ENCODE data around the gene C2.
"Not testable (repeated sequence)": the region's sequence is repeated elsewhere in the genome, so short reads cannot be mapped to it uniquely, and the experiment has no call there.

C2 gene

GRCh38 chr6:31969712-31970603 is 42.4 kb downstream of the C2 start:
- intact Hi-C loops (cut with DNase I) = no loop called here
- no peak for DNase-seq

GRCh38 chr6:31970604-31971271 is 43.2 kb downstream of the C2 start:
- intact Hi-C loops (cut with DNase I) = no loop called here
- peak in 7 of 42 donors; percentile 8 to 39 (median 26) for DNase-seq

DNA sequence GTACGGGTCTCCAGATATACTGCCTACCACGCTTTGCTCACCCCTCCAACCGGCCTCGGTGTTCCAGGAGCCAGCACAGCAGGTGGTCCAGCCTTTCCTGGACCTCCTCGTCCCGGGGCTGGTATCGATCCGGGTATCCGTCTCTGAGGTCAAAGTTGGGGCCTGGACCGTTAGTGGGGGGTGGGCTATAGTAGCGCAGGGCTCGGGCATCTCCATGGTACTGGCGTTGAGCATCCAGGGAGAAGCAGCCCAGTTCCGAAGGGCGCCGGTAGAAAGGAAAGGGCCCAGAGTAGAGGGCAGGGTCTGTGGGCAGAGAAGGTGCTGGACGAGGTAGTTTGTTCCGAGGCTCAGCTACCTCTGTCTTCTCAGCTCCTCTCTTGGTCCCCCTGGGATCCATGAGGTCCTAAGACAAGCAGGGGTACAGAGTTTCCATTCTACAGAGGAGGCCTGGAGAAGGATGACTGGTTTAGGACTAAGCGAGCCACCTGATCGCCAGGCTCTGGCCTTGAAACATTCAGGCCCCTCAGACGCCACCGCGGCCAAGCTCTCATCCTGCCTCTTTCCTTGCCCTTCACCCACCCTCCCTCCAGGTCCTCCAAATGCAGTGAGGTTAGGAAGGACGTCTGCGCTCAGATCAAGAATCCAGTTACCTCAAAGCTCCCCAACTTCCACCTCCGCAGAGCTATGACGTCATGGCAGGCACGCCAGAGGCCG is 43.9 kb downstream of the C2 start:
- intact Hi-C loops (cut with DNase I) = no loop called here
- DNase-seq = peak in 1 of 42 donors; percentile 38

GRCh38 chr6:31971993-31972708 is 44.6 kb downstream of the C2 start, which contains the start of gene DXO:
Gene DXO, minus strand, starts transcription at chr6:31972138. Its CDS starts 463 bp downstream, at chr6:31971675.
- intact Hi-C loops (cut with DNase I) = no loop called here
- DNase-seq = peak; percentile 90 to 98 (median 96)

DNA sequence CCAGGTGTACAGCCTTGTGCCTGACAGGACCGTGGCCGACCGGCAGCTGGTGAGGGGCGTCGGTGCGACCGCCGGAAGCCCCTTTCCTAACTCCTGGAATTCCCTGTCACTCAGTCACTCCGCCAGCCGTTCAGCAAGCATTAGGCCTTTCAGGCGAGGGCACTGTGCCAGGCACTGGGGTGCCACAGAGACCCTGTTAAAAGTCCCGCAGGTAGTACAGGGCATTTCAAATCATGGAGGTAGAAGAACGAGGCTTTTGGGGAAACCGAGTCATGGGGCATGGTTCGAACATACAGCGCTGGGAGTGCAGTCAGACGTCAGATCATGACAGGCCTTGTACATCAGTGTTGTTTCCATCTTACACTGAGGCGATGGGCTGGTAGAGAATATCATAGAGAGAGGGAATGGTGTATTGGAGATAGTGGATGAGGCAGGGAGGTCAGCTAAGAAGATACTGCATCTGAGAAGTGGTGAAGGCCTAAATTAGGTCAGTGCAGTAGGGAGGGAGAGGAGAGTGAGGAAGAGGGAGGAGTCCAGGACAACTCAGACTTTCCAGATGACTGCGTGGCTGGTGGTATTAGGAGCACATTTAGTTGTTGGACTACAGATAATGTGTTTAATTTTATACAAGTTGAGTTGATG is 45.3 kb downstream of the C2 start:
- DNase-seq = peak in 1 of 42 donors; percentile 24
- intact Hi-C loops (cut with DNase I) = no loop called here

DNA sequence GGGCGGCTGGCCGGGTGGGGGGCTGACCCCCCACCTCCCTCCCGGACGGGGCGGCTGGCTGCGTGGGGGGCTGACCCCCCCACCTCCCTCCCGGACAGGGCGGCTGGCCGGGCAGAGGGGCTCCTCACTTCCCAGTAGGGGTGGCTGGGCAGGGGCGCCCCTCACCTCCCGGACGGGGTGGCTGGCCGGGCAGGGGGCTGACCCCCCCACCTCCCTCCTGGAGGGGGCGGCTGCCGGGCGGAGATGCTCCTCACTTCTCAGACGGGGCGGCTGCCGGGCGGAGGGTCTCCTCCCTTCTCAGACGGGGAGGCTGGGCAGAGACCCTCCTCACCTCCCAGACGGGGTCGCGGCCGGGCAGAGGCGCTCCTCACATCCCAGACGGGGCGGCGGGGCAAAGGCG is 48.5 kb downstream of the C2 start:
- intact Hi-C loops (cut with DNase I) = not testable (repeated sequence)

DNA sequence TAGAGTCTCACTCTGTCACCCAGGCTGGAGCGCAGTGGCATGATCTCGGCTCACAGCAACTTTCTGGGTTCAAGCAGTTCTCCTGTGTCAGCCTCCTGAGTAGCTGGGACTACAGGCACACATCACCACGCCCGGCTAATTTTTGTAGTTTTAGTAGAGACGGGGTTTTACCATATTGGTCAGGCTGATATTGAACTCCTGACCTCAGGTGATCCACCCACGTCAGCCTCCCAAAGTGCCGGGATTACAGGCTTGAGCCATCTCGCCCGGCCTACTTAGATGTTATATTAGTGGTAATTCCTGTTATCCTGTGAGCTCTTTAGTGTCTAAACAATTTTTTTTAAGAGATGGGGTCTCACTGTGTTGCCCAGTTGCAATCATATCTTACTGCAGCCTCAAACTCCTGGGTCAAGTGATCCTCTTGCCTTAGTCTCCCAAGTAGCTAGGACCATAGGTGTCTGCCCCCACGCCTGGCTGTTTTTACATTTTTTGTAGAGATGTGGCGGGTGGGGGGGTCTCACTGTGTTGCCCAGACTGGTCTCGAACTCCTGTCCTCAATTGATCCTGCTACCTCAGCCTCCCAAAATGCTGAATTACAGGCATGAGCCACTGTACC is 50.4 kb downstream of the C2 start:
- DNase-seq = no peak
- intact Hi-C loops (cut with DNase I) = no loop called here

More for the DNA sequence above, 48.5 kb downstream of the C2 start:
- DNase-seq = not testable (repeated sequence)

DNA sequence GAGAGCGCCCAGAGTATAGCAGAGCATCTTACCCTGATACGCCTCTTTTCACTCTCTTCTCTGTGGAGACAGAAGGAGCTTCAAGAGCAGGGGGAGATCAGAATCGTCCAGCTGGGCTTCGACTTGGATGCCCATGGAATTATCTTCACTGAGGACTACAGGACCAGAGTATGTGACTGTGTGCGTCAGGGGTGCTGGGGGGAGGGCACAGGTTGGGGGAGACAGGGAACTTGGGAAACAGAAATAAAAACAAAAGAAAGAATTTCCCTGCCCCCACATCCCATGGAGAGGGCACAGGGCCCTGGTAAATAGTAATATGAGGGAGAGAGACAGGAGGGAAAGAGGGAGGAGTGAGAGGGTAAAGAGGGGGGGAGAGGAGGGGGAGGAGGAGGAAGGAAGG is 51.3 kb downstream of the C2 start:
- intact Hi-C loops (cut with DNase I) = no loop called here
- no peak for DNase-seq

DNA sequence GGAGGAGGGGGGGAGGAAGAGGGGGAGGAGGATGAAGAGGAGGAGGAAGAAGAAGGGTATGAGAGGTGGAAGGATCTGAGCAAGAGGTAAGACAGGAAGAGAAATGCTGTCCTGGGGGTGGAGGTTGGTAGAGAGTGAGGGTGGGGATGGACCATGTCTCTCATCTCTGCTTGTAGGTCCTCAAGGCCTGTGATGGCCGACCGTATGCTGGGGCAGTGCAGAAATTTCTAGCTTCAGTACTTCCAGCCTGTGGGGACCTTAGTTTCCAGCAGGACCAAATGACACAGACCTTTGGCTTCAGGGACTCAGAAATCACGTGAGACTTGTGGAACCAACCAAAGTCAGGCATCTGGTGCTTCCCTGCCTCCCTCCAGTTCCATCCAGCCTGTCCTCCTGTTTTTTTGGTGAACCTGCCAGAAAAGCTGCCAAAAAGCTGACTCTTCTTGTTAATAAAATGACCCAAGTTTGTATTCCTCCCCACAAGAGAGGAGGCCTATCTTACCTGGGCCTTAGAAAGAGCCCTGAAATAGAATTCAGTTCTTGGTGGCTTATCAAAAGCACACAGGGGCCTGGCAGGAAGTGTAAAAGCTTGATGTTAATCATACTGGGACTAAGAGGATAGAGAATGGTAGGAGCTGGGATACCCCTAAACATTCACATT is 51.9 kb downstream of the C2 start:
- intact Hi-C loops (cut with DNase I) = no loop called here
- DNase-seq = no peak

DNA sequence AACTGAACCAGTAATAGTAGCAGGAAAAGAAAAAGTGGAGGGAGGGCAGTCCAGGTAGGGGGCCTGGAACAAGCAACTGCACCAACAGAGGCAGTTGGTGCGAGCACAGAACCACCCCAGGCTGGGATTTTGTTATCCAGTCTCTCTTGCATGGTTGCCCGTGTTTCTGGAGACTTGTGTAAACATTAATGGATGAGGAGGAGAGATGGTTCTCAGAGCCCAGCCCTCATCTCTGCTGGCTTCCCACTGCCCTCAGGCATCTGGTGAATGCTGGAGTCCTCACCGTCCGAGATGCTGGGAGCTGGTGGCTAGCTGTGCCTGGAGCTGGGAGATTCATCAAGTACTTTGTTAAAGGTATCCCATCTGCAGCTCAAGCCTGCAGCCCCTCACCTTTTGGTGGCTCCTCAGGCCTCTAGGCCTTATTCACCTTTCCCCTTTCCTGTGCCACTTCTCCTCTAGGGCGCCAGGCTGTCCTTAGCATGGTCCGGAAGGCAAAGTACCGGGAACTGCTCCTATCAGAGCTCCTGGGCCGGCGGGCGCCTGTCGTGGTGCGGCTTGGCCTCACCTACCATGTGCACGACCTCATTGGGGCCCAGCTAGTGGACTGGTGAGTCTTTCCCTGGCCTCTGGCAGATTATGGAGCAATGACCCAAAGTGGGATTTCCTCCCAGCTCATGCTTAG is 52.8 kb downstream of the C2 start:
- DNase-seq; intact Hi-C loops (cut with DNase I): not testable (repeated sequence)

- intact Hi-C loops (cut with DNase I); DNase-seq: not testable (repeated sequence)
Measured at GRCh38 chr6:31980998-31981397, 53.5 kb downstream of the C2 start.

- intact Hi-C loops (cut with DNase I); DNase-seq: not testable (repeated sequence)
Measured at GRCh38 chr6:31981744-31982143, 54.2 kb downstream of the C2 start, which contains the start of gene C4A. Gene C4A, plus strand, starts transcription at chr6:31982057. Its CDS starts 51 bp downstream, at chr6:31982108.

- intact Hi-C loops (cut with DNase I) = not testable (repeated sequence)
Measured at GRCh38 chr6:31989363-31989762, 61.8 kb downstream of the C2 start.

GRCh38 chr6:31994421-31994820 is 66.9 kb downstream of the C2 start:
- not testable (repeated sequence) for DNase-seq

More at GRCh38 chr6:31989363-31989762, 61.8 kb downstream of the C2 start:
- not testable (repeated sequence) for DNase-seq

More at GRCh38 chr6:31994421-31994820, 66.9 kb downstream of the C2 start:
- intact Hi-C loops (cut with DNase I) = not testable (repeated sequence)

Measured in head of caudate nucleus (tissue), 42 donors.